Stimulated activated naive CD4-positive, alpha-beta T cell (primary cell): ENCODE results near the gene OBSL1.

Source experiments
- DNase-seq, 6 experiments: peaks; one replicate each; lab custom pipeline; 2025; lab: John Stamatoyannopoulos, UW

Gene OBSL1

GRCh38 chr2:219548990-219549389 lies 22.3 kb downstream of the OBSL1 start:
- no peak for DNase-seq

- no peak for DNase-seq
Measured at GRCh38 chr2:219547621-219548020, 23.7 kb downstream of the OBSL1 start.

GRCh38 chr2:219545943-219546352 lies 25.4 kb downstream of the OBSL1 start:
- DNase-seq: no peak

GRCh38 chr2:219545295-219545942 lies 25.9 kb downstream of the OBSL1 start:
- no peak for DNase-seq

GRCh38 chr2:219544567-219544966 lies 26.8 kb downstream of the OBSL1 start:
- DNase-seq: no peak

GRCh38 chr2:219543596-219544358 lies 27.6 kb downstream of the OBSL1 start, which contains the start of the genes CHPF and TMEM198:
CHPF (minus strand) TSS chr2:219543809; CDS start chr2:219543538, 271 bp downstream.
TMEM198 (plus strand) TSS chr2:219544028; CDS start chr2:219544728, 700 bp downstream.
- DNase-seq: peak; percentile 80 to 94 (median 88)

GRCh38 chr2:219542931-219543595 lies 28.3 kb downstream of the OBSL1 start:
- peak in 1 of 6 experiments; percentile 81 for DNase-seq

- DNase-seq: peak; percentile 74 to 98 (median 88)
Measured at GRCh38 chr2:219541611-219542180, 29.6 kb downstream of the OBSL1 start.

GRCh38 chr2:219540784-219541504 lies 30.4 kb downstream of the OBSL1 start:
- DNase-seq: no peak

GRCh38 chr2:219539926-219540678 lies 31.2 kb downstream of the OBSL1 start:
- DNase-seq: no peak

- no peak for DNase-seq
Measured at GRCh38 chr2:219538956-219539788, 32.2 kb downstream of the OBSL1 start.

- no peak for DNase-seq
Measured at GRCh38 chr2:219538504-219538951, 32.8 kb downstream of the OBSL1 start.

GRCh38 chr2:219537657-219538488 lies 33.5 kb downstream of the OBSL1 start:
- DNase-seq: no peak

- no peak for DNase-seq
Measured at GRCh38 chr2:219536967-219537366, 34.4 kb downstream of the OBSL1 start.

- no peak for DNase-seq
Measured at GRCh38 chr2:219536425-219536824, 34.9 kb downstream of the OBSL1 start.

GRCh38 chr2:219533930-219534661 lies 37.2 kb downstream of the OBSL1 start:
- DNase-seq: no peak

- no peak for DNase-seq
Measured at GRCh38 chr2:219532378-219532649, 39.0 kb downstream of the OBSL1 start.

GRCh38 chr2:219531639-219532377 lies 39.5 kb downstream of the OBSL1 start:
- DNase-seq: no peak
